HG03565 (cell line): Measurements from ENCODE around the gene TUBAL3.

ENCODE experiments used
- ATAC-seq: cut with Tn5 transposase; IDR thresholded peaks from one replicate; pipeline ENCODE4 v1.9.1; 2021; ENCODE audit warnings: mild to moderate bottlenecking, moderate library complexity; ENCODE audit not compliant: unreplicated experiment

The TUBAL3 gene

DNA sequence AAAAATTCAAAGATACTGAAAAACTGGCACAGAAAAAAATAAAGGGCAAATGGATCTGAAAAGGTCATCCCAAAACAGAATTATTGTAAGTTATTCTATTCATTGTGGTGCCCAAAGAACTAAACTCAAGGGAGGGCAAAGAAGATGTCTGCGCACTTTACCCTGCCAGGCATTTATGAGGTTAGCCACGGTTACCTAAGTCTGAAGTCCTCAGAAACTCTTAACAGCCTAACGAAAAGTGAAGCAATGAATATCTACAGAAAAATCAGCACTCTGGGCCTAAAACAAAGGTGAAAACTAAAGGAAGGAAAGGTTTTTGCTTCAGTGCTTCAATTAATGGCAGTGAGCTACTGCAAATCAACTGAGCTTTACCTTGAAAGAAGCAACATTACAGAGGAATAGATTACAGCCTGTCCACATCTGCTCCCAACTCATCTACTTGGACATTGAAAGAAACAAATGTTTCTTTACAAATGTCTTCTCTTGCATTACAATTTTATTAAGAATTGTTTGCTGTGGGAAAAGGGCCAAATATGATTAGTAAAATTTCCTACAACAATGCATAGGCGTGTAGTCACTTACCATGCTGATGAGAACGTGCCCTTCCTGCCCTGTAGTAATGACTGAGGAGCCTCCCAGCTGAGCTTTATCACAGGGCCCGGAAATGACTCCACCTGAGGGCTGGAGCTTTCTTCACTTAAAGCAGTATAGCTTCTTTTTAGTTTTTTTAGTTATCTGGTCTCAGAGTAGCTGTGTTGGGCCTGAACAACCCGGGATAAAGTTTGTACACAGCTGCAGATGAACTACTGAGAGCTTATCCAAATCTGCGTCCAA is at the start of gene TUBAL3:
Gene TUBAL3, minus strand, starts transcription at position 621 of the 834 bp plus-strand sequence. Its CDS starts 36 bp downstream, at position 585.
- no peak for ATAC-seq

- ATAC-seq = no peak
These were observed 49.3 kb upstream of the TUBAL3 start for GRCh38 chr10:5453749-5454489.

DNA sequence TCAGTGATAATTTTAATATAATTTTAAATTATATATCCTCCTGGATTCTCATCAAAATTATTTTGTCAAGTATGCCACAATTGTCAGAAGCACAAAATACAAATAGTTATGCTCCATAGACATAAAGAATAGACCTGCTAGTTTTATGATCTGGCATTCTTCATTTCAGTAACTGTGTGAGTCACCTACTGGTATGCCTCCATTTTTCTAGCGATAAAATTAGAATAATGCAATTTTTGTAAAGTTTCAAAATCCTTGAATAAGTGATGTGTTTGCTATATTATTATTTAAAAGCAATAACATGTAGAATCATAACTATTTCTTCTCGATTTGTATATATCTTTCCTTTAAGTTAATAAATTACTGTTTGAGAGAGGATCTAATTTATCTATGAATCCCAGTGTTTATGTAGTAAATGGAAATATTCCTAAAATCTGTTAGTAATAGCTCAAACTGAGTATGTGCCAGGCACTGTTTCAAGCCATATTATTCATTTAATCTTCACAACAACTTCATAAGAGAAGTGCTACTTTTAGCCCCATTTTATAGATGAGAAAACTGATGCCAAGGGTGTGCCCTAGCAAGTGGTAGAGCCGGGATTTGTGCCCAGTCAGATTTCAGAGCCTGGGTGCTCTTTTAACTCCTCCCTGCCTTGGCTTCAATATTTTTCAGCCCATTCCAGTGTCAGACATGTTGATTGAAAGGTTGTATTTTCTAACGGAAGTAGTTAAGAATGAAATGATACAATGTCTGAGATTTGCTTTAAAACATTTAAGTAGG is 46.2 kb upstream of the TUBAL3 start:
- ATAC-seq = no peak

- no peak for ATAC-seq
These were observed 45.2 kb upstream of the TUBAL3 start for GRCh38 chr10:5449823-5450222.

- no peak for ATAC-seq
These were observed 44.6 kb upstream of the TUBAL3 start for GRCh38 chr10:5449227-5449626.

GRCh38 chr10:5448333-5449001 is 43.8 kb upstream of the TUBAL3 start:
- no peak for ATAC-seq

GRCh38 chr10:5447611-5448071 is 43.0 kb upstream of the TUBAL3 start:
- peak; percentile 62 for ATAC-seq

DNA sequence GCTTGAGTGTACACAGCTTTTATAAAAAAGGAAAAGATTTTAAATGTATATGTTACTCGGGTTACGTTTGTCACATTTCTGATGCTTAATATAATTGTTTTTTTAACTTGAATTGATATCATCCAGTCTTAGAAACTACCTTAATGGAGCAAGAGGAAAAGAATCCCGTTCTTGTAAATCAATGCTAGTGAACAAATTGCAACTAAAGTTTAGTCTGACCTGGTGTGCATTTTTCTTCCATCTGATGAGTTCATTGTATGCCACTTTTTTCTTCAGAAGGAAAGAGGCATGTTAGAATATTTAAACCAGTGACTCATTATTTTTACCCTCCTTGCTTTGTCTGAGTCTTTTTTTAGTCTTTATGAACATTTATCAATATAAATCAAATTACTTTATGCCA is 42.4 kb upstream of the TUBAL3 start:
- ATAC-seq = no peak

DNA sequence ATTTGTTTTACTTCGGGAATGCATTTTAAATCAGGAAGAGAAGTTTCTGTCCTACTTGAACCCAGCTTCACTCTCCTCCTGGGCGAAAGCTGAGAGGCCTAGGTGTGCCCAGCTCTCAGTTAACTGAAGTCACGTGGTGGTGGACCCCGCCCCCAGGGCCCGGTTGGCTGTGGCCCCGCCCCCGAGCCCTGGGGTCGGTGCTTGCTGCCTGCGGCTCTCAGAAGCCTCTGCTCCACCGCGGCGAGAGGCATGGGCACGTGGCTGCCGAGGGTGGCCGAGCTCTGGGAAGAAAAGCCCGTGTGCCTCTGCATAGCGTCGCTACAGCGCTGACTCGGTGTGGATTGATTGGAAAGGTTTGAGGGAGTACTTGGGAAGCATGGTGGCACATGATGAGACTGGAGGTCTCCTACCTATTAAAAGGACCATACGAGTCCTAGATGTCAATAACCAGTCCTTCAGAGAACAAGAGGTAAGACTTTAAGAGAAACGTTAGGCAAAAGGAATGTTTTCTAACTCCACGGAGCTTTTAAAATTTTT is 41.8 kb upstream of the TUBAL3 start:
- no peak for ATAC-seq

DNA sequence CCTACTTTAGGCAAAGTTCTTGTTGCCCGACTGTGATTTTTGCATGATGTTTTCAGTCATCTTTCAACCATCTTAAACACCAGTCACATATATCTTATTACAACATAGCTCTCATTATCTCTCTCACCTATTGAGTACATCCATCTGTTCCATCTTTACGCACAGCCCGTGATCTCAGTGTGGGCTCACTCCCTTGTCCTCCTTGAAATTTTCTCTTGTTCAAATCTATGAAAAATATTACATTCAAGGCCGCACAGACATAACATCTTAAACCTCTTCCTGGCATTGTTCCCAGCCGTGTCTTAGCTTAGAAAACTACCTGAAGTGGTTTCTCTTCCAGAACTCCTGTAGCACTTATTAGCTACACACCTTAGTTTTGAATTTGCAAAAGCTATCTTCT is 40.4 kb upstream of the TUBAL3 start:
- no peak for ATAC-seq

GRCh38 chr10:5443429-5443828 is 38.8 kb upstream of the TUBAL3 start:
- peak; percentile 72 for ATAC-seq

DNA sequence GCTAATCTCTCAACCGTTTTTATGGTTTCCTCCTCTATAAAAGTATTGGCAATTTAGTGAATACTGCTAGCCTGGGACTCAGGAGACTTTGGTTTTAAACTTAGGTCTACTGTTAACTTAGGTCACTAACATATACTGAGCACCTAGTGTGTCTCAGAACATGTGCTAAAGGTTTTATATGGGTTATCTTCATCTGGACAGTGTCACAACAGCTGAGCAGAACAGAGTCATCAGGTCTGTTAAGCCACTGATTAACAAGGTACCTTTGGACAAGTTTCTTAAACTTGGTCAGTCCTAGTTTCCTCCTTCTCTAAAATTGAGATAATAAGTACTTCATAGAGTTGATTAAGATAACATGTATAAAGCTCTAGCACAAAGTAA is 38.4 kb upstream of the TUBAL3 start:
- ATAC-seq = peak; percentile 0

DNA sequence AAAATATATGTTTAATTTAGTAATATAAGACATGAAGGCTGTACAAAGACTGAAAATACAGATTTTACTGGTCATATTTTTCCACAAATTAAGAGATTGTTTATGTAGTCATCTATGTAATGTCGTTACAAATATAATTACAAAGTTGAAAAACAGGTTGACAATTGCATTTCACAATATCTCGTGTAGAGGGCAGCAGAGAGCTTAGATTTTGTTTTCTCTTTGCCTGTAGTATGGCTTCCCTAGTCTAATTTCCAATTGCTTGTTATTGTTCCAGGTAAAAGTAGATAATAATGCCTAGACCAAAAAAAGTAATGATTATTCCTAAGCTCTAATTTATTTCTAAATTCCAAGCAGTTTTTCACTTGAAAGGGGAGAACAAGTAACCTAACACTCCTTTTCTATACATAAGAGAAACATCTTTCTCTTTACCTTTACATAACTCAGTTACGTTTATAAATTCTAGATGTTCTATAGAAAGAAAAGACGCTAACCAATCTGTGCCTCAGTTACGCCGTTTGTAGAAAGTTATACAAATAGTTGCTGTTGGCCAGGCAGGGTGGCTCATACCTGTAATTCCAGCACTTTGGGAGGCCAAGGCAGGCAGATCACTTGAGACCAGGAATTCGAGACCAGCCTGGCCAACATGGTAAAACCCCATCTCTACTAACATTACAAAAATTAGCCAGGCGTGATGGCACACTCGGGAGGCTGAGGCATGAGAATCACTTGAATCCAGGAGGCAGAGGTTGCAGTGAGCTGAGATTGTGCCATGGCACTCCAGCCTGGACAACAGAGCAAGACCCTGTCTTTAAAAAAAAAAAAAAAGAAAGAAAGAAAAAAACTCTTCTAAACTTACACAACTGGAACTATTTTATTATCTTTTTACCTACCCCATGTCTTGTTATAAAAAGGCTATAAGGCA is 37.7 kb upstream of the TUBAL3 start:
- ATAC-seq = no peak

- ATAC-seq = no peak
These were observed 36.5 kb upstream of the TUBAL3 start for GRCh38 chr10:5441106-5441505.

DNA sequence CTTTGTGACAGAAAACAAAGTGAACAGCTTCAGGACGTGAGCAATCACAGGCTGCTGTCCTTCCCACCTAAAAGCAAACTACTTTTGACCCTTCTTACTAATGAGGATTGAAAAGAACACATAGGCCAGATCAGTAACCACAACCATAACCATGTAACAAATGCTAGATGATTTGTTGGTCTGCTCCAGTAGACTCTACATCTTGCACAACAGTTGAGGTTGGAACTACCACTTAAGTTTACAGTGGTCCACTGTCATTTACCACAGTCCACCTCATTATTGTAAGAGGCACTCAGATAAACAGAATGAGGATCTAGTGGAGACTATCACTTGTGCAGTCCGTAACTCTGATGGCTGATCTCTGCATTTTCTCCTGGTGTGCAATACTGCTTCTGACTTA is 35.6 kb upstream of the TUBAL3 start:
- ATAC-seq = no peak

- no peak for ATAC-seq
These were observed 30.7 kb upstream of the TUBAL3 start for GRCh38 chr10:5435328-5435727.

GRCh38 chr10:5434017-5434753 is 29.6 kb upstream of the TUBAL3 start:
- no peak for ATAC-seq

GRCh38 chr10:5433182-5433581 is 28.6 kb upstream of the TUBAL3 start:
- ATAC-seq = no peak

DNA sequence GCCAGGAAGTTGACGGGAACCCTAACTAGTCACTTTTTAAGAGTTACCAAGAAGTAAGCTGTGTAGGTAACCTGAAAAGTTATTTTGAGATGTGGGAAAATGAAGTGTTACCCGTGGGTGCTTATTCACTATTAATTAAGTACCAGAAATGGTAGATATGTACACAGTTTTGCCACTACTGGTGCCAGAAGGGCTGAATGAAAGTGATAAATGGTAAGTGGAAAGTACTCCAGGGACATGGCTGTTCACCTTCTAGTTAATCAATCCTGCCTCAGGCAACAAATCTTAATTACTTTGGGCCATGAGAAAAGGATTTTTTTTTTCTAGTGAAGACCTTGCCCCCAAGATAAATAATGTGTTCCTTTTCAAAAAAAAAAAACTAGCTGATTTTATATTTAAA is 23.5 kb upstream of the TUBAL3 start:
- ATAC-seq = no peak
